ENCODE data around the gene IL17RD. TPM values are rescaled to one million over a fixed set of nuclear protein-coding genes. Genes with fewer than 3 reads are reported as not detected.
"Not testable (repeated sequence)": the region's sequence is repeated elsewhere in the genome, so short reads cannot be mapped to it uniquely, and the experiment has no call there.

Gene IL17RD
- total RNA-seq, 1 donor from 2014 or later, result 30.4 TPM

GRCh38 chr3:57087361-57088092 lies 77.6 kb downstream of the IL17RD start:
- no peak overlapping the region for H3K4me3 Mint-ChIP-seq (ENCODE audit: low read depth)
- peaks cover 6% of the 10 kb centered on the region for H3K27me3 Mint-ChIP-seq
- no peaks in the 10 kb centered on the region for H3K36me3 Mint-ChIP-seq (ENCODE audit: insufficient read depth)
- H3K9me3 Mint-ChIP-seq (ENCODE audit: low read depth), result no peaks in the 10 kb centered on the region
- TF ChIP-seq CTCF (IDR thresholded peaks at IDR 0.05; ENCODE audit: unreplicated experiment), result no peak
- no peaks in the 10 kb centered on the region for H3K4me1 Mint-ChIP-seq (ENCODE audit: low read depth)
- no peak for DNase-seq (ENCODE audit: low spot score, unreplicated experiment)
- H3K27ac Mint-ChIP-seq, result no peak overlapping the region

- Mint-ChIP-seq H3K4me1 (ENCODE audit: low read depth) (no peaks in the 10 kb centered on the region), H3K9me3 (ENCODE audit: low read depth) (no peaks in the 10 kb centered on the region), H3K4me3 (ENCODE audit: low read depth) (no peak overlapping the region), H3K36me3 (ENCODE audit: insufficient read depth) (no peaks in the 10 kb centered on the region), H3K27ac (no peak overlapping the region), H3K27me3 (peaks cover 13% of the 10 kb centered on the region)
- DNase-seq (ENCODE audit: low spot score, unreplicated experiment), result no peak
- TF ChIP-seq CTCF (IDR thresholded peaks at IDR 0.05; ENCODE audit: unreplicated experiment), result no peak
These were observed 79.0 kb downstream of the IL17RD start for GRCh38 chr3:57086201-57086600.

GRCh38 chr3:57085211-57085610 lies 79.9 kb downstream of the IL17RD start:
- H3K27me3 Mint-ChIP-seq, result peaks cover 23% of the 10 kb centered on the region
- no peak for DNase-seq (ENCODE audit: low spot score, unreplicated experiment)
- no peaks in the 10 kb centered on the region for H3K4me1 Mint-ChIP-seq (ENCODE audit: low read depth)
- TF ChIP-seq CTCF (IDR thresholded peaks at IDR 0.05; ENCODE audit: unreplicated experiment), result no peak
- H3K36me3 Mint-ChIP-seq (ENCODE audit: insufficient read depth), result no peaks in the 10 kb centered on the region
- H3K27ac Mint-ChIP-seq, result no peak overlapping the region
- H3K9me3 Mint-ChIP-seq (ENCODE audit: low read depth), result no peaks in the 10 kb centered on the region
- H3K4me3 Mint-ChIP-seq (ENCODE audit: low read depth), result no peak overlapping the region

- not testable (repeated sequence) for H3K4me1 Mint-ChIP-seq (ENCODE audit: low read depth); H3K9me3 Mint-ChIP-seq (ENCODE audit: low read depth); DNase-seq (ENCODE audit: low spot score, unreplicated experiment); H3K4me3 Mint-ChIP-seq (ENCODE audit: low read depth); H3K36me3 Mint-ChIP-seq (ENCODE audit: insufficient read depth)
- peaks cover 28% of the 10 kb centered on the region for H3K27me3 Mint-ChIP-seq
- peak overlapping the region; percentile 41 for H3K27ac Mint-ChIP-seq
These were observed 81.7 kb downstream of the IL17RD start for GRCh38 chr3:57083266-57083995.

- Mint-ChIP-seq H3K9me3 (ENCODE audit: low read depth) (no peaks in the 10 kb centered on the region), H3K36me3 (ENCODE audit: insufficient read depth) (no peaks in the 10 kb centered on the region), H3K4me3 (ENCODE audit: low read depth) (no peak overlapping the region), H3K4me1 (ENCODE audit: low read depth) (peaks cover 5% of the 10 kb centered on the region), H3K27me3 (peaks cover 31% of the 10 kb centered on the region), H3K27ac (no peak overlapping the region)
- TF ChIP-seq CTCF (IDR thresholded peaks at IDR 0.05; ENCODE audit: unreplicated experiment), result no peak
- DNase-seq (ENCODE audit: low spot score, unreplicated experiment), result no peak
These were observed 82.7 kb downstream of the IL17RD start for GRCh38 chr3:57082481-57082880.
